OCI-LY7 (cell line): Measurements from ENCODE around the gene ZSWIM2.

Source experiments
- EZH2phosphoT487 ChIP-seq: fragments of 200-600 bp; sonication (generic); IDR thresholded peaks from 2 replicates; pipeline ENCODE4 v1.6.1; 2018; ENCODE audit warnings: low read depth, borderline replicate concordance, mild to moderate bottlenecking, mixed run types, antibody characterized with exemption, low read length, moderate library complexity, mixed read lengths
- TF ChIP-seq, protein P1 (sequence below): fragments of 200-600 bp; sonication (generic); conservative IDR thresholded peaks from 2 replicates; pipeline ENCODE4 v1.5.1; 2014; ENCODE audit warnings: mild to moderate bottlenecking, antibody characterized with exemption, low read length, moderate library complexity, mixed read lengths

DNA sequence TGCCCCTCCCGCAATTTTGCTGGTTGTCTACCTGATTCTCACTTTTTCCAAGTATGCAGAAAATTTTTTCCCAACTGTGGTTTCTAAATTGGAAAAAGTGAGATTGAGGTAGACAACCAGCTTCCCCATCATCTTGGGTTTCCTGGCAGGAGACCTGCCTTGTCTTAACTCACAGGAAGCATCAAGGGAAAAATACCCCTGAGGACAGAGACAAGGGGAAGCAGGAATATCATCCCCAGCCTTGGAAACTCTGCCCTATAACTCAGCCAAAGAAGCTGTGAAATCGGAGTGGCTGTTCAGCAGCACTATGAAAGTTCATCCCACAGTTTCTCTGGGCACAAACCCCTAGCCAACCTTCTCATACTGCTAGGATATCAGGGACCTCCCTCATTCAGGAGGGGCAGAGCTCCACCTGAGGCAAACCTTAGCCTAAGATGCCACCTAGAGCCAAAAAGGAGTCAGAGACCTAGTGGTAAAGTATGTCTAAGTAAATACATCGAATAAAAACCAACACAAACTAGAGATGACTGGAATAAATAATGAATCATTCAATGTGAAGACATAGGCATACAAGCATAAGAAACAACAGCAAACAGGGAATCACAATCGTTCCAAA lies 68.2 kb downstream of the ZSWIM2 start:
- TF ChIP-seq, protein P1, sequence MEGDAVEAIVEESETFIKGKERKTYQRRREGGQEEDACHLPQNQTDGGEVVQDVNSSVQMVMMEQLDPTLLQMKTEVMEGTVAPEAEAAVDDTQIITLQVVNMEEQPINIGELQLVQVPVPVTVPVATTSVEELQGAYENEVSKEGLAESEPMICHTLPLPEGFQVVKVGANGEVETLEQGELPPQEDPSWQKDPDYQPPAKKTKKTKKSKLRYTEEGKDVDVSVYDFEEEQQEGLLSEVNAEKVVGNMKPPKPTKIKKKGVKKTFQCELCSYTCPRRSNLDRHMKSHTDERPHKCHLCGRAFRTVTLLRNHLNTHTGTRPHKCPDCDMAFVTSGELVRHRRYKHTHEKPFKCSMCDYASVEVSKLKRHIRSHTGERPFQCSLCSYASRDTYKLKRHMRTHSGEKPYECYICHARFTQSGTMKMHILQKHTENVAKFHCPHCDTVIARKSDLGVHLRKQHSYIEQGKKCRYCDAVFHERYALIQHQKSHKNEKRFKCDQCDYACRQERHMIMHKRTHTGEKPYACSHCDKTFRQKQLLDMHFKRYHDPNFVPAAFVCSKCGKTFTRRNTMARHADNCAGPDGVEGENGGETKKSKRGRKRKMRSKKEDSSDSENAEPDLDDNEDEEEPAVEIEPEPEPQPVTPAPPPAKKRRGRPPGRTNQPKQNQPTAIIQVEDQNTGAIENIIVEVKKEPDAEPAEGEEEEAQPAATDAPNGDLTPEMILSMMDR = peak; percentile 34; the same call in 1 of the 2 replicates
- TF ChIP-seq EZH2phosphoT487 = no peak
